Measurements from ENCODE around the gene CHD9.

CHD9 gene

DNA sequence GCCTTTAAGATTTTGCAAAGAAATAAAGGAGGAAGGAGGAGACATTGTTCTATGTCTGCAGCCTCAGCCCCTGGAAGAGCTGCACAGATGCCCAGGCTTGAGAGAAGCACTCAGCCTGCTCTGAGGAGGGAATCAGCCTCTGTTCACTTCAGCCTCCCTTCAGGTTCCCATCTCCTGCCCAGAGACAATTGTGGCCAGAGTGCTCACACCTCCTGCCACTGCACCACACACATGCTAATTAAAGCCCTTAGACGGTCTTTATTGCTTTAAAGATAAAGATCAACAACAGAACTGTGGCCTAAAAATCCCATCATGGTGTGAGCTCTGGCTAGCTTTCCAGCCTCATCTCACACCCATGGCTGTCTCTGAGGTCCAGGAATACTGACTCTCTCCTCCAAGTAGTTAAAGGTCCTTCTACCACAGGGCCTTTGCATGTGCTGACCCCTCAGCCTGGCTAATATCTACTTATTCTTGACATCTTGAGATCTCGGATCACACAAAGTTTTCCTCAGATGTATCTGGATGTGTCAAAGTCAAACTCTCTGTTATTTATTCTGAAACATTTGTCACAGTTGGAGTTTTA lies 35.9 kb upstream of the CHD9 start:
- Histone ChIP-seq H4K20me1 (ENCODE audit: insufficient read depth, low read length) (no peaks in the 10 kb centered on the region), H3K27ac (ENCODE audit: low read depth, low read length, poor library complexity, severe bottlenecking) (no peak overlapping the region), H2AFZ (ENCODE audit: low read length) (no peak overlapping the region), H3K79me2 (ENCODE audit: insufficient read depth, low read length) (no peaks in the 10 kb centered on the region), H3K27me3 (ENCODE audit: insufficient read depth, low read length) (no peaks in the 10 kb centered on the region), H3F3A (ENCODE audit: insufficient read depth, low read length) (no peaks in the 10 kb centered on the region), H3K4me1 (ENCODE audit: insufficient read depth, low read length, severe bottlenecking) (no peaks in the 10 kb centered on the region), H3K9me3 (ENCODE audit: low read length) (no peaks in the 10 kb centered on the region), H3K9ac (ENCODE audit: low read length) (no peak overlapping the region), H3K4me2 (ENCODE audit: low read length) (no peak overlapping the region), H3K36me3 (ENCODE audit: insufficient read depth, low read length) (no peaks in the 10 kb centered on the region), H3K4me3 (ENCODE audit: low read depth, low read length, poor library complexity, severe bottlenecking) (no peak overlapping the region), H3K9me2 (ENCODE audit: low read depth, low read length) (no peaks in the 10 kb centered on the region)
- no peak for TF ChIP-seq EZH2 (IDR thresholded peaks at IDR 0.05; ENCODE audit: borderline replicate concordance, low read length)
- TF ChIP-seq, protein P1, sequence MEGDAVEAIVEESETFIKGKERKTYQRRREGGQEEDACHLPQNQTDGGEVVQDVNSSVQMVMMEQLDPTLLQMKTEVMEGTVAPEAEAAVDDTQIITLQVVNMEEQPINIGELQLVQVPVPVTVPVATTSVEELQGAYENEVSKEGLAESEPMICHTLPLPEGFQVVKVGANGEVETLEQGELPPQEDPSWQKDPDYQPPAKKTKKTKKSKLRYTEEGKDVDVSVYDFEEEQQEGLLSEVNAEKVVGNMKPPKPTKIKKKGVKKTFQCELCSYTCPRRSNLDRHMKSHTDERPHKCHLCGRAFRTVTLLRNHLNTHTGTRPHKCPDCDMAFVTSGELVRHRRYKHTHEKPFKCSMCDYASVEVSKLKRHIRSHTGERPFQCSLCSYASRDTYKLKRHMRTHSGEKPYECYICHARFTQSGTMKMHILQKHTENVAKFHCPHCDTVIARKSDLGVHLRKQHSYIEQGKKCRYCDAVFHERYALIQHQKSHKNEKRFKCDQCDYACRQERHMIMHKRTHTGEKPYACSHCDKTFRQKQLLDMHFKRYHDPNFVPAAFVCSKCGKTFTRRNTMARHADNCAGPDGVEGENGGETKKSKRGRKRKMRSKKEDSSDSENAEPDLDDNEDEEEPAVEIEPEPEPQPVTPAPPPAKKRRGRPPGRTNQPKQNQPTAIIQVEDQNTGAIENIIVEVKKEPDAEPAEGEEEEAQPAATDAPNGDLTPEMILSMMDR (IDR thresholded peaks at IDR 0.05; ENCODE audit: low read length): no peak

DNA sequence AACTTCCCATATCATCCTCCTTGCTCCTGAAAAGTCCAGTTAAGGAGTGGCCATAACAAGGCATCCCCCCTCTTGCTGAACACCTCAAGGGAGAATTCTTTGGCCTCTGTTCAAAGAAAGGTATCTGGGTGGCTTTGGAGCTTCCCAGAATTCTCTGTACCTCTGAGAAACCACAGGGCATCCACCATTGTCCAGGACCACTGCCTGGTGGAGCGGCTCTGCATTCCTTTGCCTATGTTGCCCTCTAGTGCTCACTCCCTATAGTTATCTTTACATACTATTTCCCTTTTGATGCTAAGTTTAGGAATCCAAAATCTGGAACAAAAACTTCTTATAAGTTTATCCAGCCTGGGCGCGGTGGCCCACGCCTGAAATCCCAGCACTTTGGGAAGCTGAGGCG lies 32.4 kb upstream of the CHD9 start:
- Histone ChIP-seq H3K27me3 (ENCODE audit: insufficient read depth, low read length) (no peaks in the 10 kb centered on the region), H4K20me1 (ENCODE audit: insufficient read depth, low read length) (no peaks in the 10 kb centered on the region), H3F3A (ENCODE audit: insufficient read depth, low read length) (no peaks in the 10 kb centered on the region), H3K9ac (ENCODE audit: low read length) (no peak overlapping the region), H2AFZ (ENCODE audit: low read length) (no peak overlapping the region), H3K27ac (ENCODE audit: low read depth, low read length, poor library complexity, severe bottlenecking) (no peak overlapping the region), H3K9me3 (ENCODE audit: low read length) (no peaks in the 10 kb centered on the region), H3K4me2 (ENCODE audit: low read length) (no peak overlapping the region), H3K4me3 (ENCODE audit: low read depth, low read length, poor library complexity, severe bottlenecking) (no peak overlapping the region), H3K4me1 (ENCODE audit: insufficient read depth, low read length, severe bottlenecking) (no peaks in the 10 kb centered on the region), H3K9me2 (ENCODE audit: low read depth, low read length) (no peaks in the 10 kb centered on the region), H3K36me3 (ENCODE audit: insufficient read depth, low read length) (no peaks in the 10 kb centered on the region), H3K79me2 (ENCODE audit: insufficient read depth, low read length) (no peaks in the 10 kb centered on the region)
- TF ChIP-seq EZH2 (IDR thresholded peaks at IDR 0.05; ENCODE audit: borderline replicate concordance, low read length): no peak
- TF ChIP-seq, protein P1 (IDR thresholded peaks at IDR 0.05; ENCODE audit: low read length): peak; percentile 60

DNA sequence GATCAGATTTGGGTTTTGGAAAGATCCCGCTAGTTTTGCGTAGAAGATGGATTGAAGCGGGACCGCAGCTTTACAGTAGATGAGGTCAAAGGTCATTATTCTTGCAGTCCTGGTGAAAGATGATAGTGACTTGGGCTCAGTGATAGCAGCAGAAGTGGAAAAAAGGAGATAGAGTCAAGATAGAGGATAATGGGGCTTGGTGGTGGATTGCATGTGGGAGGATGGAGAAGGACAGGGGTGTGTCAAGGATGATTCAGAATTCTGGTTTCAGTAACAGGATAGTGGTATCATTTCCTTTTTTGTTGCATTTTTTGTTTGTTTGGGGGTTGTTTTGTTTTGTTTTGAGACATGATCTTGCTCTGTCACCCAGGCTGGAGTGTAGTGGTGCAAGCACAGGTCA lies 30.7 kb upstream of the CHD9 start:
- Histone ChIP-seq H3K9me2 (ENCODE audit: low read depth, low read length) (no peaks in the 10 kb centered on the region), H3K79me2 (ENCODE audit: insufficient read depth, low read length) (no peaks in the 10 kb centered on the region), H3K4me1 (ENCODE audit: insufficient read depth, low read length, severe bottlenecking) (no peaks in the 10 kb centered on the region), H2AFZ (ENCODE audit: low read length) (no peak overlapping the region), H3K4me3 (ENCODE audit: low read depth, low read length, poor library complexity, severe bottlenecking) (no peak overlapping the region), H3F3A (ENCODE audit: insufficient read depth, low read length) (no peaks in the 10 kb centered on the region), H3K27ac (ENCODE audit: low read depth, low read length, poor library complexity, severe bottlenecking) (no peak overlapping the region), H3K9ac (ENCODE audit: low read length) (no peak overlapping the region), H4K20me1 (ENCODE audit: insufficient read depth, low read length) (no peaks in the 10 kb centered on the region), H3K9me3 (ENCODE audit: low read length) (no peaks in the 10 kb centered on the region), H3K4me2 (ENCODE audit: low read length) (no peak overlapping the region), H3K27me3 (ENCODE audit: insufficient read depth, low read length) (no peaks in the 10 kb centered on the region), H3K36me3 (ENCODE audit: insufficient read depth, low read length) (no peaks in the 10 kb centered on the region)
- TF ChIP-seq, protein P1 (IDR thresholded peaks at IDR 0.05; ENCODE audit: low read length): no peak
- no peak for TF ChIP-seq EZH2 (IDR thresholded peaks at IDR 0.05; ENCODE audit: borderline replicate concordance, low read length)

All from OCI-LY1 (cell line).